GM20000 (cell line): ENCODE results near the gene ZNF629.

Experiments used
- DNase-seq: peaks from one replicate; pipeline ENCODE4 v3.0.0; 2012; ENCODE audit warnings: low spot score
- CTCF ChIP-seq: IDR thresholded peaks from 2 replicates; pipeline ENCODE4 v1.5.1; 2012; ENCODE audit warnings: mild to moderate bottlenecking, control low read depth; ENCODE audit errors: extremely low read depth, missing control alignments

Gene ZNF629

GRCh38 chr16:30778549-30779244 is 8.3 kb downstream of the ZNF629 start:
- no peak for DNase-seq
- TF ChIP-seq CTCF: no peak

DNA sequence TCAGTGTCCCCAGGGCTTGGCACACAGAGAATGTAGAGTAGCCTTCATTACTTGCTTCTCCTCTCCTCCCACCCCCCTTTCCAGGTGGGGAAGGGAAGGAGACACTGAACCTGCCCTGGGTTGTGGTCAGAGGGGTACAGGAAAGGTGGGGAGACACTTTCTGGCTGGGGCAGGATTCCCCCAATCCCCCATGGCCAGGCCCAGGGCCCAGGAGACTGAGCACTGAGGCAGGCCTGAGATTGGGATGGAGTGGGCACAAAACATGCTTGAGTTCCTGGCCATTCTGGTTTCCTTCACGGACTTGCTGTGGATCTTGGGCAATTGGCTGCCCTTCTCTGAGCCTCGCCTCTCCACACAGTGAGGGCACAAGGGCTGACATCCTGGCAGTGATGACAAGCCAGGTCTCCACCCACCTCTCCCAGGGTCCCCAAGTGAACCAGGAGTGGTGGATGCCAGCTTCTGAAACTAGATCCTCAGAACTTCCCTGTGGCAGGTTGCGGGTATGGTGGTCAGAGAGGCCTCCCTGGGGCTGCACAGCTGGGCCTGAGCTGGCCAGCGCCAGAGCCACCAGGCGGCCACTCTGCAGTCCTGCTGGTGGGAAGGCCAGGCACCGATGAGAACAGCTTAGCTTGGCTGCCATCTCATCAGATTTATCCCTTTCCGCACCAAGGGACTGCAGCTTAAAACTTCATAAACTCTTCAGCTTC is 9.3 kb downstream of the ZNF629 start:
- DNase-seq: no peak
- no peak for TF ChIP-seq CTCF

DNA sequence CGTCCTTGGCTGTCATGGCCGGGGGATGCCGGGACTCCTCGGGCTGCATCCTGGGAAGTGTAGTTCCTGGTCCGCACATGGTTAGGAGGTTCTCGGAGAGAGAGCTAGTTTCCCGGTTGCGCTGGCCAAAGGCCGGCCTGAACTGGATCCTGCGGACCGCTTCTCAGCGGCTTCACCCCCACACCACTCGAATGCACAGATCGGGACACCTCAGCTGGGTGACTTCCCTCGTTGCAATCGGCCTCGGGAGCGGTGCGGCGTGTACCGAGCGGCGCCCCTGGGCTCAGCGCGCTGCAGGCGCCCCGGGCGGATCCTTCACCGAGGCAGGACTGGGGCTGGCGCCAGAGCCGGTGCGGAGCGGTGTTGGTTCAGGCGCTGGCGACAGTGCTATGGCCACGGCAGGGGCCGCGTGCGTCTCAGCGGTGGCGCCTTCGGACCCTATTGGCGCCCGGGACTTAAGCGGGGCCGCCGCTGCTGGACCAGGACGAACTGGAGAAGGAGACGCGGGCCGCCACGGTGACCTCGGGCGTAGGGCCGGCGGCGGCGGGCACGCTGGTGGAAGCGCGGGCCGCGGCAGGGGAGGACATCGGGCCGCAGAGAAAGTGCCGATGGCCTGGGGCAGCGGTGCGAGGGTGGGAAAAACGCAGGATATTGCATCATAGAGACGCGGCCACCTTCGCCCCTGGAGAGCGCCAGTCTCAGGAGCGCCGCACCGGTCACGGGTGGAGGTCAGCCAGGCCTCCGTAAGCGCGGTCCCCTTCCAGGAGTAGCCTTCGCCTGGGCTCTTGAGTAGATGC is 11.4 kb downstream of the ZNF629 start:
- peak; percentile 87 for DNase-seq
- TF ChIP-seq CTCF: no peak

DNA sequence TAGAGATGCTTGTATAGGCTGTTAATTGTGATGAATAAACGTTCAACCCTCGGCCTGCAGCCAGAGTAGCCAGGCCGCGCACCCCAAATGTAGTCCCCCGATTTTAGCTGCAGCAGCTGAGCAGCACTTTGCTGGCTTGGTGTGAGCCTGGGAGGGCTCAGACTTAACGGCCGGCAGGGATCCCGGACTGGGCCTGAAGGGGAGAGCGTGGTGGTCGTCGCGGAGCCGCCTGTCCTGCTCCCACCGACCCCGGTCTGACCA is 11.9 kb downstream of the ZNF629 start:
- no peak for TF ChIP-seq CTCF
- no peak for DNase-seq

- TF ChIP-seq CTCF: no peak
- no peak for DNase-seq
These were observed 12.5 kb downstream of the ZNF629 start for GRCh38 chr16:30774367-30775130.

- DNase-seq: no peak
- TF ChIP-seq CTCF: no peak
These were observed 13.2 kb downstream of the ZNF629 start for GRCh38 chr16:30773826-30774225.
